GM19468 (cell line): ENCODE measurements around the gene FGD4.

ENCODE experiments used
- ATAC-seq: cut with Tn5 transposase; IDR thresholded peaks from one replicate; pipeline ENCODE4 v1.9.1; 2021; ENCODE audit warnings: mild to moderate bottlenecking, moderate library complexity, moderate number of reproducible peaks; ENCODE audit not compliant: unreplicated experiment; ENCODE audit errors: extremely low read depth

The FGD4 gene

DNA sequence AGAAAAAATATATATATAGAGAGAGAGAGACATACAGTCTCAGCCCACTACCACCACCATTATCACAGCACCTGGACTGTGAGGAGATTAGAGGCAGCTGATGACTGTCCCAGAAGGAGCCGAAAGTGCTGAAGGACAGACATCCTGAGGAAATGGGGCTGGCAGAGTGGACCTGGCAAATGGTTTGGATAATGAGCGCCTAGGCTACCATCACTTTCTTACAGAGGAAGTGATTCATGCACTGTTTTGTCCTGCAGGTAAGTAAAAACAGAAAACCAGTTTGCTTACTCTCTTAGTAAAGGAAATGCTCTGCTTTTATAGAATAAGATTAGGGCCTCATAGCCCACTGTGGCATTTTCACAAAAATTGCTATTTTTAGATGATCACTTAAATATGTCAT, 251.2 kb downstream of the FGD4 start:
- no peak for ATAC-seq

DNA sequence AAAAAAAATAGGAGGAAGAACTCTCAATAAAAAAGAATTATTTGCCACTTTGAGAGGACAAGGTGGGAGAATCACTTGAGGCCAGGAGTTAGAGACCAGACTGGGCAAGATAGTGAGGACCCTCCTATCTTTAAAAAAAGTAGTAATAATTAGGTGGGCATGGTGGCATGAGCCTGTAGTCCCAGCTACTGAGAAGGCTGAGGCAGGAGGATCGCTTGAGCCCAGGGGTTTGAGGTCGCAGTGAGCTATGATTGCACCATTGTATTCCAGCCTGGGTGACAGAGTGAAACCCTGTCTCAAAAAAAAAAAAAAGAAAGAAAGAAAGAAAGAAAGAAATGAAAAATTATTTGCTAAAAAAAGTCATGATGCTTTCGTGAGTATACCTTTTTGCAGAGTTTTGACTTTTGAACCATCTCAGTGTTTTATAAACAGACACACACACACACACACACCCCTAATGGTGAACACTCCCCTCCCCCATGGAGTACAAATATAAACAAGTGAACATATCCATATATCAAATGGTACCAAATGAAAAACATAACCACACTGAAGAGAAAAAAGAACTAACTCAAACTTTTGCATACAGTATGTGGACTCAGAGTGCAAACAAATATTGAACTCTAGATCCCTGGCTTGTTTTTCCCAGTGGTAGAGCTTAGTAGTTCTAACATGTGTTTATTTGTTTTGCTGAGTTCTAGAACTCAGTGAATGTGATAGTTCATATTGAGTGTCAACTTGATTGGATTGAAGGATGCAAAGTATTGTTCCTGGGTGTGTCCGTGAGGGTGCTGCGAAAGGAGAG, 252.0 kb downstream of the FGD4 start:
- ATAC-seq = no peak

DNA sequence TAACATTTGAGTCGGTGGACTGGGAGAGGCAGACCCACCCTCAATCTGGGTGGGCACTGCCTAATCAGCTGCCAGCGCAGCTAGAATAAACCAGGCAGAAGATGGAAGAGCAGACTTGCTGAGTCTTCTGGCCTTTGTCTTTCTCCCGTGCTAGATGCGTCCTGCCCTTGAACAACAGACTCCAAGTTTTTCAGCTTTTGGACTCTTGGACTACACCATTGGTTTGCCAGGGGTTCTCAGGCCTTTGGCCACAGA, 252.5 kb downstream of the FGD4 start:
- no peak for ATAC-seq

DNA sequence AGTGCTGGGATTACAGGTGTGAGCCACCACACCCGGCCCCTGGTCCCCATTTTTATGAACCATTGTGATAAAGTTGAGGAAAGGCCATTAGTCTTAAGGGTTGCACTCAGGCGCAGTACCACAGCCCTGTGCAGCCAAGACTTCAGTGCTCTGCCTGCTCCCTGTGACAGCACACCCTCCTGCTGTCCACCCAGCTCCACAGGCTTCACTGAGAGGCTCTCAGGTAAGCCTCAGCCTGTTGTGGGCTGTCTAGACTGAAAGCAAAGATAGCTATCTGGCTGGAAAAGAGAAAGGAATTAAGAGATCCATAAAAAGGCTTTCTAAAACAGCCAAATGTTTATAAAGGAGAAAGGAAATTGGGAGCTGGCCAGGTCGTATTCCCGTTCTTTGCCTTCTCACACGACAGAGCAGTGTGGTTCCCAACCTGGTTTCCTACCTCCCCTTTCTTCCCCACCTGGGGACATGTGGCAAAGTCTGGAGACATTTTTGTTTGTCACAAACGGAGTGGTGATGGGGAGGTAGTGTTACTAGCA, 260.6 kb downstream of the FGD4 start:
- no peak for ATAC-seq

DNA sequence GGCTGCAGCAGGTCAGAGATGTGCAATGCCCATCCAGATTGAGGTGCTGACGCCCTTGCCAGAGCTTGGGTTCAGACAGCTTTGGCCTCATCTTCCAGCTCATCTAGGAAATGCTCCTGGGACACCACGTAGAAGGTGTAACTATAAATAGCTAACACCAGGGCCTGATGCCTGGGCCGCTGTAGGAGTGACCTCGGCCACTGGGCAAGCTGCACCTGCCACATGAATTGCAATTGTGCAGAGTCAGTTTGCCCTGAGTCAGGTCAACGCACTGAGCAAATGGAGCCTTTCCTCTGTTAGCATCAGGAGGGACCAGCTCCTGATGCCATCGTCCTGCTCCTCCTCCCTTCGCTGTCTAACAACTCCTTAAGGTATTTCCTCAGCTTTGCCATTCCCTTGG, 262.3 kb downstream of the FGD4 start:
- no peak for ATAC-seq

DNA sequence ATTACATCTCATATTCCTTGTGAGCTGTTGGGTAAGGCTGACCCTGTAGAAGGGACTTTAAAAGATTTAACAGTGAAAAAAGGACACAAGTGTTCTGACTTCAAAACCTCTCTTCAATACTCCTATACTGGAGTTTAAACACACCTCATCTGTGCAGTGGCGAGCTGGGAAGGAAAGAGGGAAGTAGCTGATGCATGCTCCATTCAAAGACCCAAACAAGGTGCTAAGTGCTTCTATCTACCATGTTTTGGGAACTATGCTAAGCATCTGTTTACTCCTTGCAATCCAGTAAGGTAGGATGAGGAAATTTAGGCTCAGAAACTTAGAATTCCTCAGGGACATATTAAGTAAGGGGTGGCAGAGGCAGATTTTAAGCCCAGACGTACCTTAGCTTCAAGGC, 263.3 kb downstream of the FGD4 start:
- ATAC-seq = no peak

DNA sequence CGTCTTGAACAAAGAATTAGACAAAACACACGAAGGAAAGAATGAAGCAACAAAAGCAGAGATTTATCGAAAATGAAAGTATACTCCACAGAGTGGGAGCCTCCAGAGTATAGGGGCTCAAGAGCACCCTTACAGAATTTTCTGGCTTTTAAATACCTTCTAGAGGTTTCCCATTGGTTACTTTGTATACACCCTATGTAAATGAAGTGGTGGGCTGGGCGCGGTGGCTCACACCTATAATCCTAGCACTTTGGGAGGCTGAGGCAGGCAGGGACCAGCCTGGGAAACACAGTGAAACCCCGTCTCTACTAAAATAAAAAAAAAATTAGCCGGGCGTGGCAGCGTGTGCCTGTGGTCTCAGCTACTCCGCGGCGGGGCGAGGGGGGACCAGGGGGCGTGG, 266.7 kb downstream of the FGD4 start:
- ATAC-seq = no peak

DNA sequence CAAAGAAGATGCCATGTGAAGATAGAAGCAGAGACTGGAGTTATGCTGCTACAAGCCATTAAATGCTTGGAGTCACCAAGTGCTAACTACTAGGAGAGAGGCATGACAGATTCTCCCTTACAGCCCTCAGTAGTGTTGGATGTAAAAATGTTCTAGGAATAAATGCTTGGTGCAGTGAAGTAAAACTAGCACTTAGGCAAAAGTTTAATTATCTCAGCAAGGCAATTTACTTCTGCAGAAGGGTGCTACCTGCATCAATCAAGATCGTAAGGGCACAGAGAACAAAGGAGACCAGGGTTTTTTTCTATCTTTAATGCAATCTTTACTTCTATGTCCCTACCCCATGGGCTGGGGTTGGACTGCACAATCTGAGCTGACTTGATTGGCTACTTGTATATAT, 270.2 kb downstream of the FGD4 start:
- no peak for ATAC-seq

DNA sequence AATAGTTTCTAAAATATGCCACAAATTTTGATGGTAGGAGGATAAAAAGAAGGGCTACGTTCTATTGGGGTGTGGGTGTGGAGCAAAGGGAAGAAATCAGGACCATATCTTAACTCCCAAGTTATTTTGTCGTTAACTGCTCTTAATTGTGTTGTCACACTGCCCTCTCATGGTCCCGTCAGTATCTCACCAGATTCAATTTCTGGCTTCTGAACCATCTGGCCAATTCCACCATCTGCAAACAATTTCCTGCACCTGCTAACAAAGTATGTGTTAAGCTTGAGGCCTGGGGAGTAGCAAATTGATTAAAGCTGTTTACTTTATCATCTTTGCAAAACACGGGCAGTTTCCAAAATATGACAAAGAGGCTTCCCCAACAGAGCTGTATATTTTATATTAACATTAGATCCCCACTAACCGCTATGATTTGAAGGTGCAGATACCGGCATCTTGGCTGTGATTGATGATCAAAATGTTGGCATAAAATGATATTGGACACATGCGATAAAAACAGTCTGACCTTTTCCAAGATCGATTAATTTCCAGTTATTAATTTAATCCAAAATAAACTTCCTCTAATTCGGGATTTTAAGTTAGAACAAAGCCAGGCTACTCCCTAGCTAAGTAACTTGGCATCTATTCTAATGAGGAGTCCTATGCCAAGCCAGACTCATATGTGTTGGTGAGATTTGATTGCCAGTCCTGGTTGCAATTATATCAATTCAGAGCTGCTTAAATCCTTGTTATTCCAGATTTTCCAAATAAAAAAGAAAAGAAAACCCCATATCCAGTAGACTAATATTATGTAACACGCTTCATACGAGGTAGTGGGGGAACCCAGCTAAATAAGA, 272.8 kb downstream of the FGD4 start:
- no peak for ATAC-seq

DNA sequence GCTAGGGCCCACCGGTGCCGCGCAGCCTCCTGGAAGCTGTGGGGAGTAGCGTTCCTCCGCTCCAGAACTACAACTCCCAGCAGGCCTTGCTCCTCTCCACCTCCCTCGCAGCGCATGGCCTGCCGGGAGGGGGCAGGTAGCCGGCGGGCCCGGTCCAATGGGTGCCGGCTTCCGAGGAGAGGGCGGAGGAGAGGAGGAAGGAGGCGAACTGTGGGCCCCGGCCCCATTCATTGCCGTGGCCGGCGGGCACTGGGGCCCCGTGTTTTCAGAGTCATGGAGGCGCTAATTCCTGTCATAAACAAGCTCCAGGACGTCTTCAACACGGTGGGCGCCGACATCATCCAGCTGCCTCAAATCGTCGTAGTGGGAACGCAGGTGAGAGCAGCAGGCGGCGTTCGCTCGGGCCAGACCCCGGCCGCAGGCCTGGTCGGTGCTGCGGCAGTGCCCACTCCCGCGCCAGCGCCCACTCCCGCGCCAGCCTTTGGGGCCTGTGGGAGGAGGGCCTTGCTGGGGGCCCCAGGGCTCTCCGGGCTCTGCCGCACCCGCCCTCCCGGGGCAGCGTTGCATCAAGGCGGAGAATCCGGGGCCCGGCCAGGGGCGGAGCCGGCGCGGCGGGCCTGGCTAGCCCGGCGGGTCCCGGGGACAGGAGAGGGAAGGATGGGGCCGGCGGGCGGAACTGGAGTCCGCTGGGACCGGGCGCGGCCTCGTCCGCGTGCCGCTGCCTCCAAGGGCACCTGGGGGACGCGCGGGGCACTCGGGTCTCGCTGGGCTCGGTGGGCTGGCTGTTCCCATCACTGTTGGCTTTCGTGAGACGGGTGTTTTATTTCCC, 279.9 kb downstream of the FGD4 start, which contains the start of gene DNM1L:
DNM1L (plus strand) TSS at position 211 of the 829 bp plus-strand sequence; CDS start at position 274, 63 bp downstream.
- ATAC-seq = peak; percentile 99

DNA sequence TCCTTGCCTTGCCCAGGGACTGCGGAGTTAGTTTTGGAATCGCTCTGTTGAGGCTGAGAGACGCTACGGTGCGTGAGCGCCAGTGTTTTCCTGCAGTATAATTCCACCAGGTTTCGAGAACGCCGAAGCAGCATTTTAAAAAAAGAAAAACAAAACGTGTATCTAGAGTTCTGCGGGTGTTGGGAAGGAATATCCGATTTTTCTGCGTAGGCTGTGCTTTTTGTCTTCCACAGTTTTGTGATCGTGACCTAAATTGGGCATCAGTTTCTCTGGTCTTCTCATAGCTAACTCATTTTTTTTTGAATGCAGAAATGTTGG, 280.5 kb downstream of the FGD4 start:
- no peak for ATAC-seq

DNA sequence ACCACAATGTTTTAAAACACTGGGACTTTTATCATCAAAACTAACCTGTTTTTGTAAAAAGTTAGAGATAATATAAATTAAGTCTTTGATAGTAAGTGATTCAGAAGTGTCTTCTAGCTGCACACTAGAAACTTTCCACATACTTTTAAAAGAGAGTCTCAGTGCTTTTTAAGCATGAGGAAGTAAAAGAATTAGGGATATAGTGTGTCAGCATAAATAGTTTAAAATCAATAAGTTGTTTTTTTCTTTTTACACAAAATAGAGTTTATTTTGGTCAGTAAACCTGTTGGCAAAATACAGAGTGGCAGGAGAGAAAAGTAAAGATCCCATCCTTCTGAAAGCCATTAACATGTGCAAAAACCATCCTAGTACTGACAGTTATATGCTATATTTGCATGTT, 281.4 kb downstream of the FGD4 start:
- ATAC-seq = no peak

DNA sequence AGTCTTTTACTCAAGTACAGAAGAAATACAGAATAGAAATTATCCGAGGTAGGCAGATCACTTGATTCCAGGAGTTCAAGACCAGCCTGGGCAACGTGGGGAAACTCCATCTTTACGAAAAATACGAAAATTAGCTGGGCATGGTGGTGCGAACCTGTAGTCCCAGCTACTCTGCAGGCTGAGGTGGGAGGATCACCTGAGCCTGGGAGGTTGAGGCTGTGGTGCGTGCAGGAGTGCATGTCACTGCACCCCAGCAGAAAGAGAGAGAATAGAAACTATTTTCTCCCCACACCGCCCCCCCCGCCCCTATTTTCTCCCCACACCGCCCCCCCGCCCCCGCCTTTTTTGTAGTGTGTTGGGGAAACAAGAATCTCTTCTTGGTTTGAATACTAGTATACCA, 281.9 kb downstream of the FGD4 start:
- no peak for ATAC-seq

DNA sequence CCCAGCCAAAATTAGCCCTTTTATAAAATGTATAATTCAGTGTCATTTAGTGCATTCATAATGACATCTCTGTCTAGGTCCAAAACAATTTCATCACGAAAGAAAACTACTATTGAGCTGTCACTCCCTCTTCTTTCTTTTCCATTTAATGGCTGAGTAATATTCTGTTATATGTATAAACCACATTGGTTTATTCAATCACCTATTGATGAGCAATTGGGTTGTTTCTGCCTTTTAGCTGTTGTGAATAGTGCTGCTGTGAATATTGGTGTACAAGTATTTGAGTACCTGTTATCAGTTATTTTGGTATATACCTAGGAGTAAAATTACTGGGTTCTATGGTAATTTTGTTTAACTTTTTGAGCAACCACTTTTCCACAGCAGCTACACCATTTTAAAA, 287.0 kb downstream of the FGD4 start:
- no peak for ATAC-seq

DNA sequence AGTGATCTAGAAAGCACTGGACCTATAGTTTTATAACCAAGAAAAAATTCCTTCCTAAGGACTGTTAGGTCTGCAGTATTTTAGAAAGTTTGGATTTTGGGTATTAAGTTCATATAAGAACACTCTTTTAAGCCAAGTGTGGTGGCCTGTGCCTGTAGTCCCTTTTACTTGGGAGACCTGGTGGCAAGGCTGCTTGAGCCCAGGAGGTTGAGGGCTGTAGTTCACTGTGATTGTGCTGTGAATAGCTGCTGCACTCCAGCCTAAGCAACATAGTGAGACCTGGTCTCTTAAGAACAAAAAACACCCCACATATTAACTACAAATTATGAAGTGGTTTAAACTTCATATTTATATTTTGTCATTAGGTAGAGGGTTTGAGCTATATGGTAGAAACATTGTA, 289.4 kb downstream of the FGD4 start:
- no peak for ATAC-seq

DNA sequence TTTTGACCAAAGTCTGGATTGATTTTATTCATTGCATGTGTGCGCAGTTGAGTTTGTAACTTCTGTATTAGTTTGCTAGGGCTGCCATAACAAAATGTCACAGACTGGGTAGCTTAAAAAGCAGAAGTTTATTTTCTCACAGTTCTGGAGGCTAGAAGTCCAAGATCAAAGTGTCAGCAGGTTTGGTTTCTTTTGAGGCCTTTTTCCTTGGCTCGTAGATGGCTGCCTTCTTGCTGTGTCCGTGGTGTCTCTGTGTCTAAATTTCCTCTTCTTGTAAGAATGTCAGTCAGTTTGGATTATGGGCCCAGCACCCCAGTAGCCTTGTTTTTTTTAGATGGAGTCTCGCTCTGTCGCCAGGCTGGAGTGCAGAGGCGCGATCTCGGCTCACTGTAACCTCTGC, 291.6 kb downstream of the FGD4 start:
- no peak for ATAC-seq

DNA sequence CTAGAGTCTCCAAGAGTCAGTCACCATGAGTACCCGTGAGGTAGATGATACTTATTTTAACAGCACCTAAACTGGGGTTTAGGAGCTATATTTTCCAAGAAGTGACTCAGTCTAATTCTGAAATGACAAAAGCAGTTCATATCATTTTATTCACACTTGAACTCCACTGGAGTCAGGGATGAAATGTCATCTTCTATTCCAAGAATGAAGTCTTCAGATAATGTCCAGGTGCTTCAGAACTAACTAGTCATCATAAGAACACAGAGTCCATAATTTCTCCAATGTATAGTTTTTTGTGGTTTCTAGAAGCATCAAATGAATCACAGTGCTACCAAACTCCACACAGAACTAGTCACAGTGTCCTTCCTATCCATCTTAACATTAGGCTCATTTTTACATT, 293.0 kb downstream of the FGD4 start:
- no peak for ATAC-seq

DNA sequence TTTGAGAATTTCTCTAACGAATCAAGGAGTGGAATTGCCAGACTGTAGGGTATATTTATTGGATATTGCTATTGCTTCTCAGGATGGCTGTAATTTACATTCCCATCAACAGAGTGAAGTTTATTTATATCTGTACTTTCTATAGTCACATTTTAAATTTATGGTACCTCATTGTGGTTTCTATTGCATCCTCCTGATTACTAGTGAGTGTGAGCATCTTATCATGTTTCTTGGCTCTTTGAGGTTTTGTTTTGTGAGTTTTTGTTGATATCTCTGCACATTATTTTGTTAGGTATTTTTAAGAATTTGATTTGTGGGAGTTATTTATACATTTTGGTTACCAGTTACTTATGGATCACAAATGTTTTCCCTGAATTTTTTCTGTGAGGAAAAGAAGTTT, 293.7 kb downstream of the FGD4 start:
- no peak for ATAC-seq
